ENCODE data around the gene TBPL2.
"Not testable (repeated sequence)": the region's sequence is repeated elsewhere in the genome, so short reads cannot be mapped to it uniquely, and the experiment has no call there.

Gene TBPL2

GRCh38 chr14:55401751-55402150 is 38.7 kb downstream of the TBPL2 start:
- DNase-seq (ENCODE audit: low spot score) = no peak

GRCh38 chr14:55399852-55400251 is 40.6 kb downstream of the TBPL2 start:
- no peak for DNase-seq (ENCODE audit: low spot score)

GRCh38 chr14:55399183-55399582 is 41.2 kb downstream of the TBPL2 start:
- no peak for DNase-seq (ENCODE audit: low spot score)

- no peak for DNase-seq (ENCODE audit: low spot score)
These were observed 41.7 kb downstream of the TBPL2 start for GRCh38 chr14:55398679-55399078.

- no peak for DNase-seq (ENCODE audit: low spot score)
These were observed 51.1 kb downstream of the TBPL2 start for GRCh38 chr14:55389330-55389729.

- DNase-seq (ENCODE audit: low spot score) = no peak
These were observed 52.3 kb downstream of the TBPL2 start for GRCh38 chr14:55388160-55388559.

- no peak for DNase-seq (ENCODE audit: low spot score)
These were observed 53.3 kb downstream of the TBPL2 start for GRCh38 chr14:55387121-55387520.

- DNase-seq (ENCODE audit: low spot score) = no peak
These were observed 54.2 kb downstream of the TBPL2 start for GRCh38 chr14:55386037-55386808.

- DNase-seq (ENCODE audit: low spot score) = no peak
These were observed 55.9 kb downstream of the TBPL2 start for GRCh38 chr14:55384536-55384935.

GRCh38 chr14:55383541-55384140 is 56.8 kb downstream of the TBPL2 start:
- DNase-seq (ENCODE audit: low spot score) = no peak

- not testable (repeated sequence) for DNase-seq (ENCODE audit: low spot score)
These were observed 57.4 kb downstream of the TBPL2 start for GRCh38 chr14:55383056-55383466.

- DNase-seq (ENCODE audit: low spot score) = no peak
These were observed 57.9 kb downstream of the TBPL2 start for GRCh38 chr14:55382483-55382882.

GRCh38 chr14:55381561-55381960 is 58.9 kb downstream of the TBPL2 start:
- DNase-seq (ENCODE audit: low spot score) = no peak

- no peak for DNase-seq (ENCODE audit: low spot score)
These were observed 59.4 kb downstream of the TBPL2 start for GRCh38 chr14:55381040-55381439.

GRCh38 chr14:55377236-55377635 is 63.2 kb downstream of the TBPL2 start:
- no peak for DNase-seq (ENCODE audit: low spot score)

GRCh38 chr14:55374771-55375170 is 65.6 kb downstream of the TBPL2 start:
- DNase-seq (ENCODE audit: low spot score) = no peak

GRCh38 chr14:55373784-55374705 is 66.4 kb downstream of the TBPL2 start:
- DNase-seq (ENCODE audit: low spot score) = no peak

GRCh38 chr14:55372825-55373224 is 67.6 kb downstream of the TBPL2 start:
- no peak for DNase-seq (ENCODE audit: low spot score)

- DNase-seq (ENCODE audit: low spot score) = no peak
These were observed 68.0 kb downstream of the TBPL2 start for GRCh38 chr14:55372423-55372822.

- no peak for DNase-seq (ENCODE audit: low spot score)
These were observed 69.4 kb downstream of the TBPL2 start for GRCh38 chr14:55370883-55371455.

- no peak for DNase-seq (ENCODE audit: low spot score)
These were observed 74.1 kb downstream of the TBPL2 start for GRCh38 chr14:55366271-55366670.

All from germinal center (tissue), 1 donor.